ENCODE measurements around the gene ZNF91. TPM values are rescaled to one million over a fixed set of nuclear protein-coding genes. Genes with fewer than 3 reads are reported as not detected.
"Not testable (repeated sequence)": the region's sequence is repeated elsewhere in the genome, so short reads cannot be mapped to it uniquely, and the experiment has no call there.

The ZNF91 gene
- total RNA-seq, 2 experiments from 2014 or later = 34.7 to 39.0 TPM

DNA sequence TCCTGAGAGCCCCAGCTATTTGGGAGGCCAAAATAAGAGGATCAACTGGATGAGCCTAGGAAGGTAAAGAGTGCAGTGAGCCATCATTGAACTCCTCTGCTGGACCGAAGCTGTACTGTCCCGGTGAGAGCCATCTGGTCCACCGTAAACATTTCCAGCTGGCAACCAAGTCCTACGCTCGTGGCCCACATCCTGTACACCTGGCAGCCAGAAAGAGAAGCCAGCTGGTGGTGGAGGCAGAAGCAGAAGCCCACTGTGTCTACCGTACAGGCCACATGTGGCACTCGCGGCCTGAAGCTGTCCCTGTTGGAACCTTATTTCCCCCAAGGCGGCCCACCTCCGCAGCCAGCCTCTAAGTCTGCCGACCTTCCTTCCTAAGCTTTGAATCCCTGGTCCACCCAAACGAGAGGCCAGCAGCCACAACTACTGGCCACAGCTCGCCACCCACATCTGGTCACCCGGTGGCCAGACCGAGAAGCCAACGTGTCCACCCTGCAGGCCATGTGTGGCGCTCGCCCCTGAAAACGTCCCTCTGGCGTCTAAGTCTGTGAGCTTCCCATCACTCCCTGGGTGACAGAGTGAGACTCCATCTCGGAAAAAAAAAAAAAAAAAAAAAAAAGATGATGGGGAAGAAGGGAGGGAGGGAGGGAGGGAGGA, 14.2 kb upstream of the ZNF91 start:
- H3K4me3 Mint-ChIP-seq = no peak overlapping the region
- peaks cover 8% of the 10 kb centered on the region for H3K4me1 Mint-ChIP-seq (ENCODE audit: low read depth)
- DNase-seq = no peak
- H3K27ac Mint-ChIP-seq = no peak overlapping the region
- H3K27me3 Mint-ChIP-seq = peaks cover 3% of the 10 kb centered on the region
- CTCF ChIA-PET = no interaction called here
- POLR2A ChIA-PET = no interaction called here
- H3K9me3 Mint-ChIP-seq = no peaks in the 10 kb centered on the region
- H3K36me3 Mint-ChIP-seq = no peaks in the 10 kb centered on the region
- intact Hi-C loops (cut with micrococcal nuclease) = no loop called here

DNA sequence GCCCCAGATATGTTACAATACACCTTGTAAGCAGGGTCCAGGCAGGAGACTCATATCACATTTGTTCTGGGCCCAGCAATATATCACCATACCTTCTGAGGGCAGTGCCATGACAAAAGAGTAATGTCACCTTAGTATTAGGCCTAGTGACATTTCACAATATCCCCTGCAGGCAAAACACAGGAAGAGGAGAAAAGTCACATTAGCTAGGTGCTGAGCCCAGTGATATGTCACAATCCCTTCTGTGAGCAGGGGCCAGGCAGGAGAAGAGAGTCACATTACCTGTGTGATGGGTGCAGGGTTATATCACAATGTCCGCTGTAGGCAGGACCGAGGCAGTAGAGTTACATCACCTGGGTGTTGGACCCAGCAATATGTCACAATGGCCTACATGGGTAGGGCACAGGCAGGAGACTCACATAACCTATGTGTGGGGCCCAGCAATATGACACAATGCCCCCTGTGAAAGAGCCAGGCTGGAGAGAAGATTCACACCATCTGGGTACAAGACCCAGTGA, 12.4 kb upstream of the ZNF91 start:
- no peak overlapping the region for H3K27ac Mint-ChIP-seq
- H3K27me3 Mint-ChIP-seq = no peaks in the 10 kb centered on the region
- H3K4me1 Mint-ChIP-seq (ENCODE audit: low read depth) = peaks cover 8% of the 10 kb centered on the region
- intact Hi-C loops (cut with micrococcal nuclease) = no loop called here
- no peaks in the 10 kb centered on the region for H3K36me3 Mint-ChIP-seq
- H3K9me3 Mint-ChIP-seq = no peaks in the 10 kb centered on the region
- ChIA-PET POLR2A (no interaction called here), CTCF (no interaction called here)
- DNase-seq = no peak
- no peak overlapping the region for H3K4me3 Mint-ChIP-seq

DNA sequence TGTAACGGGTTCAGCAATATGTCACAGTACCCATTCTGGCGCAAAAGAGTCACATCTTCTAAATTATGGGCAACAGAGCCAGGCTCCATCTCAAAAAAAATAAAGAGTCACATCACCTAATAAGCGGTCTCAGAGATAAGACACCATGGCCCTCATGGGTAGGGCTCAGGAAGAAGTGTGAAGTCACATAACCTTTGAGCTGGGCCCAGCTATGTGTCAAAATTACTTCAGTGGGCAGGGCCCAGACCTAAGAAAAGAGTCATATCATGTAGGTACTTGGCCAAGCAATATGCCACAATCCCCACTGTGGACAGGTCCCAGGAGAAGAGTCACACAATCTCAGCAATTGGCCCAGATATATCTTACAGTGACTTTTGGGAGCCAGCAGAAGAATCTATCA, 11.4 kb upstream of the ZNF91 start:
- Mint-ChIP-seq H3K36me3 (no peaks in the 10 kb centered on the region), H3K27me3 (no peaks in the 10 kb centered on the region), H3K27ac (no peak overlapping the region), H3K9me3 (no peaks in the 10 kb centered on the region), H3K4me3 (no peak overlapping the region), H3K4me1 (ENCODE audit: low read depth) (peaks cover 8% of the 10 kb centered on the region)
- ChIA-PET POLR2A (interaction anchor here (0.6 kb wide), 1 partner anchor 11 kb away, joined by 3 read pairs; no protein-coding TSS in a partner anchor), CTCF (no interaction called here)
- no peak for DNase-seq
- intact Hi-C loops (cut with micrococcal nuclease) = no loop called here

DNA sequence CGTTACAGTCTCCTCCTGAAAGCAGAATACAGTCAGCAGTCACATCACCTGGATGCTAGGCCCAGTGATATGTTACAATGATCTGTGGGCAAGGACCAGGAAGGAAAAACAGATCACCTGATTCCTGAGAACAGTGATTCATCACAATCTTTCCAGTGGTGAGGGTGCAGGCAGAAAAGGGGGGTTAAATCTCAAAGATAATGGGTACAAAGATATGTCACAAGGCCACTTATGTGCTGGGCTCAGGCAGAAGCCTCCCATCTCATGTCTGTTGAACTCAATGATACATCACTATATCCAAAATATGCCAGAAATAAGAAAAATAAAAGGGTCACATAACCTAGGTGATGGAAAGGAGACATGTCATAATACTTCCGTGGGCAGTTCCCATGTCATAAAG, 10.8 kb upstream of the ZNF91 start:
- intact Hi-C loops (cut with micrococcal nuclease) = no loop called here
- H3K4me3 Mint-ChIP-seq = no peak overlapping the region
- no peaks in the 10 kb centered on the region for H3K27me3 Mint-ChIP-seq
- no peak overlapping the region for H3K27ac Mint-ChIP-seq
- no peaks in the 10 kb centered on the region for H3K9me3 Mint-ChIP-seq
- peaks cover 8% of the 10 kb centered on the region for H3K4me1 Mint-ChIP-seq (ENCODE audit: low read depth)
- H3K36me3 Mint-ChIP-seq = no peaks in the 10 kb centered on the region
- CTCF ChIA-PET = no interaction called here
- POLR2A ChIA-PET = no interaction called here
- no peak for DNase-seq

DNA sequence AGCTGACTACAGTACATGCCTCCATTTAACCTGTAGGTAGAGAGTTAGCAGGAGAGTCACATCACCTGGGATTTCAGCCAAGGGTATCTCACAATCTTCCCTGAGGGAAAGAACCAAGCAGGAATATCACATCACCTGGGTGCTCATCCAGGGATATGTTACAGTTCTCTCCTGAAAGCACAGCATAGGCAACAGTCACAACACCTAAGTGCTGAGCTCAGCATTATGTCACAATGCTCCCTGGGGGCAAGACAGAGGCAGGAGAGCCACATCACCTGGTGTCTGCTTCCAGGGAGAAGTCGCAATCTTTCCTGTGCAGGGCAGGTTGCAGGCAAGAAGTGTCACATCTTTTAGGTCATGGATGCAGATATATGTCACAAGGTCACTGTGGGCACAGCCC, 9.4 kb upstream of the ZNF91 start:
- no peak for DNase-seq
- intact Hi-C loops (cut with micrococcal nuclease) = no loop called here
- H3K36me3 Mint-ChIP-seq = no peaks in the 10 kb centered on the region
- ChIA-PET CTCF (no interaction called here), POLR2A (no interaction called here)
- H3K9me3 Mint-ChIP-seq = no peaks in the 10 kb centered on the region
- no peak overlapping the region for H3K4me3 Mint-ChIP-seq
- H3K27me3 Mint-ChIP-seq = no peaks in the 10 kb centered on the region
- H3K4me1 Mint-ChIP-seq (ENCODE audit: low read depth) = peaks cover 8% of the 10 kb centered on the region
- no peak overlapping the region for H3K27ac Mint-ChIP-seq

DNA sequence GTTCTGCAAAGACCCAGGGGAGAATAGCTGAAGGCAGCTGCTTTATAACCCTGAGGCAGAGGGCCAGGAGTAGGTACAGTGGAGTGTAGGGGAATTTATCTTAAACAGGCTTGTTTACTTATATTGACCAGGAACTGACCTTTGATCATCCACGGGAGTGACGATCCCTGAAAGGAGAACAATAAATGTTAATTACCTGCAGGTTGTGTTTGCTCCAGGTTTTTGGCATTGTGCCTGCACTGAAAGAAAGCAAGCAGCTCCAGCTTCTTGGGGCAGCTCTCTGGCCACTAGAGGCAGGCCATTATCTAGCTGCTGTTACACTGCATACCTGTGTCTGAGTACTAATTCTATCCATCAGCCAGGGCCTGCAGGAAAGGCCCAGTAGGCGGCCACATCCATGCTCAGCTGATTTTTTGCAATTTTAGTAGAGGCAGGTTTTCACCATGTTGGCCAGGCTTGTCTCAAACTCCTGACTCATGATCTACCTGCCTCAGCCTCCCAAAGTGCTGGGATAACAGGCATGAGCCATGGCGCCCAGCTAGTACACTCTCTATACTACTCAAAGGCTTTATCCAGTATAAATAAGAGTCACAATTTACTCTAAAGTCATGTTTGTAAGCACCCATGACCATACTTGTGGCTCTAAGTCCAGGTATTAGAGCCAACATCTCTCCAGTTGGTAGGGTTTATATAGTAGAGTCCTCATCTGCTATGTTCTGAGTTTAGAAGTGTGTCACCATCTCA, 8.5 kb upstream of the ZNF91 start:
- ChIA-PET POLR2A (no interaction called here), CTCF (no interaction called here)
- Mint-ChIP-seq H3K36me3 (no peaks in the 10 kb centered on the region), H3K4me1 (ENCODE audit: low read depth) (peaks cover 8% of the 10 kb centered on the region), H3K4me3 (no peak overlapping the region), H3K9me3 (no peaks in the 10 kb centered on the region), H3K27me3 (no peaks in the 10 kb centered on the region), H3K27ac (no peak overlapping the region)
- intact Hi-C loops (cut with micrococcal nuclease) = no loop called here
- no peak for DNase-seq

DNA sequence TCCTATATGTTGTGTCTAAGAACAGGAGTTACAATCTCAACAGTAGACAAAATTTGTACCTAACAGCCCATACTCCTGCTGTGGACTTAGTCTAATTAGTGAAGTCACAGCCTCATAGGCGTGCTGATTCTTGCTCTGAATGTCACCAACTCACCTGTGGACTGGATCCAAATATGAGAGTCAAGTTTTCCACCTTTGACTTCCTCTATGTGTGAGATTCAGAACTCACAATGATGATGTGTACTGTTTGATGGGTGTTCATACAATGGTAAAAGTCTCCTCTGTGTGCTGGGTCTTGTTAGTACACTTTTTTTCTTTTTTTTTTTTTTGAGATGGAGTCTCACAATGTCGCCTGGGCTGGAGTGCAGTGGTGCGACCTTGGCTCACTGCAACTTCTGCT, 7.8 kb upstream of the ZNF91 start:
- Mint-ChIP-seq H3K36me3 (no peaks in the 10 kb centered on the region), H3K4me3 (no peak overlapping the region), H3K27ac (no peak overlapping the region), H3K27me3 (no peaks in the 10 kb centered on the region), H3K9me3 (no peaks in the 10 kb centered on the region), H3K4me1 (ENCODE audit: low read depth) (peaks cover 8% of the 10 kb centered on the region)
- no peak for DNase-seq
- POLR2A ChIA-PET = no interaction called here
- intact Hi-C loops (cut with micrococcal nuclease) = no loop called here
- CTCF ChIA-PET = no interaction called here

DNA sequence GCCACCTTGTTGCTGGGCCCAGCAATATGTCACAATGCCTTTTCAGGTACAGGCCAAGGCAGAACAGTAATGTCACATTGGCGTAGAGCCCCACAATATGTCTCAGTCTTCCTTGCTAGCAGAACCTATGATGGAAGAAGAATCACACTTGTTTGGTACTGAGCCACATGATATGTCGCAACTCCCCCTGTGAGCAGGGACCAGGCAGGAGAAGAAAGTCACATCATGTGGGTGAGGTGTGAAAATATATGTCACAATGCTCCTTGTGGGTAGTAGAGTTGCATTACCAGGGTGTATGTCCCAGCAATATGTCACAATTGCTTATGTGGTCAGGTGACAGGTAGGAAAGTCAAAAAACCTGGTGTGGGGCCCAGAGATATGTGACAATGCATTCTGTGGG, 7.1 kb upstream of the ZNF91 start:
- no peaks in the 10 kb centered on the region for H3K9me3 Mint-ChIP-seq
- H3K4me3 Mint-ChIP-seq = no peak overlapping the region
- no peak overlapping the region for H3K27ac Mint-ChIP-seq
- H3K4me1 Mint-ChIP-seq (ENCODE audit: low read depth) = peaks cover 8% of the 10 kb centered on the region
- intact Hi-C loops (cut with micrococcal nuclease) = no loop called here
- no peak for DNase-seq
- H3K36me3 Mint-ChIP-seq = no peaks in the 10 kb centered on the region
- ChIA-PET POLR2A (no interaction called here), CTCF (no interaction called here)
- H3K27me3 Mint-ChIP-seq = no peaks in the 10 kb centered on the region

DNA sequence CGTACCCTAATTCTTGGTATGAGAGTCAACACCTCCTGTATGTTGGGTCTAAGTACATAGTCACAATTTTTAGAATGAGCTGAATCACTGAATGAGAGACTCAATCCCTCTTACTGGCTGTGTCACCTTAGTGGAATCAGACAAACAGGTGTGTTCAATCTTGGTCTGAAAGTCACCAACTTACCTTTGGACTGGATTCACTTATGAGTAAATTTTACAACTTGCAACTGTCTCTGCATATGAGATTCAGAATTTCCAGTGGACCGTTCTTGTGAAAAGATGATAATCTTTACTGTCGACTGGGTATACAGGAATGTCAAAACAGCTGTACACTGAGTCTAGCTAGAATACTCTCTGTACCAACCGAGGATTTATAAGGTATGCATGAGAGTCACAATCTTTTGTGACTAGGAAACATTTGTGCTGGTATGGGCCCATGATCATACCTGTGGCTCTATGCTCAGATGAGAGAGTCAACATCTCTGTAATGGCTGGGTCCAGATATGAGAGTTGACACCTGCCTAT, 5.9 kb upstream of the ZNF91 start:
- ChIA-PET CTCF (no interaction called here), POLR2A (no interaction called here)
- Mint-ChIP-seq H3K4me1 (ENCODE audit: low read depth) (peaks cover 6% of the 10 kb centered on the region), H3K9me3 (no peaks in the 10 kb centered on the region), H3K36me3 (no peaks in the 10 kb centered on the region), H3K4me3 (no peak overlapping the region), H3K27me3 (no peaks in the 10 kb centered on the region), H3K27ac (no peak overlapping the region)
- intact Hi-C loops (cut with micrococcal nuclease) = no loop called here
- no peak for DNase-seq

DNA sequence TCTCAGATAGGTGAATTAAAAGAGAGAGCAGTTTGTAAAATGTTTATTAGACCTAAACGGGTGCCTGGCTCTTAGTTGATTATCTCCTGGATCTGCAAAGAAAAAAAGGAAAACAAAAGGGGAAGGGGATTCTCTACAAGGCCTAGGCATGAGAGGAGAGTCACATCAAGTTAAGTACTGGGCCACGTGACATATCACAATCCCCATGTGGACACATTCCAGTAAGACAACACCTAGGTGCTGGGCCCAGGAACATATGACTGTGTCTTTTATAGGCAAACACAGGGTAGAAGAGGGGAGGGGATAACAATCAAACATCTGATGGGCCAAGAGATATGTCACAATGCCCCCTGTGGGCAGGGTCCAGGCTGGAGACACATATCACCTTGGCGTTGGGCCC, 4.2 kb upstream of the ZNF91 start:
- no peaks in the 10 kb centered on the region for H3K4me1 Mint-ChIP-seq (ENCODE audit: low read depth)
- intact Hi-C loops (cut with micrococcal nuclease) = loop anchor here (5.0 to 10.0 kb wide), 2 partner anchors 127 to 515 kb away; partner anchors contain the start of gene ZNF726
- POLR2A ChIA-PET = no interaction called here
- H3K9me3 Mint-ChIP-seq = no peaks in the 10 kb centered on the region
- H3K27ac Mint-ChIP-seq = no peak overlapping the region
- CTCF ChIA-PET = no interaction called here
- no peaks in the 10 kb centered on the region for H3K27me3 Mint-ChIP-seq
- peaks cover 2% of the 10 kb centered on the region for H3K36me3 Mint-ChIP-seq
- no peak overlapping the region for H3K4me3 Mint-ChIP-seq
- no peak for DNase-seq

DNA sequence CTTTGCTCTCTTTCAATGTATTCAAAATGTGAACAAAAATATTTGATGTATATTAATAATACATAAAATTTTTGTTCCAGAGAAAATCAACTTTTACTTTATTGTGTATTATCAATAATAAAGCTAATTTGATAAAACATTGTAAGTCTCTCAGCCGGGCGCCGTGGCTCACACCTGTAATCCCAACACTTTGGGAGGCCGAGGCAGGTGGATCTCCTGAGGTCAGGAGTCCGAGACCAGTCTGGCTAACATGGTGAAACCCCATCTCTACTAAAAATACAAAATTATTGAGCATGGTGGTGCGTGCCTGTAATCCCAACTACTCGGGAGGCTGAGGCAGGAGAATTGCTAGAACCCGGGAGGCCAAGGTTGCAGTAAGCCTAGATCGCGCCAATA, 449 bp upstream of the ZNF91 start:
- H3K9me3 Mint-ChIP-seq, H3K27me3 Mint-ChIP-seq, DNase-seq, H3K4me3 Mint-ChIP-seq: not testable (repeated sequence)
- Mint-ChIP-seq H3K36me3 (peaks cover 26% of the 10 kb centered on the region), H3K4me1 (ENCODE audit: low read depth) (peaks cover 29% of the 10 kb centered on the region), H3K27ac (peak overlapping the region; percentile 38)
- ChIA-PET POLR2A (interaction anchor here (0.7 to 3.2 kb wide), 9 partner anchors 11 to 692 kb away, joined by 3 to 18 read pairs (median 6); partner anchors contain the start of genes ZNF675, ZNF681, ZNF724 and ZNF726), CTCF (interaction anchor here (1.1 to 1.9 kb wide), 3 partner anchors 10 to 112 kb away, joined by 4 to 5 read pairs (median 5); no protein-coding TSS in a partner anchor)
- intact Hi-C loops (cut with micrococcal nuclease) = loop anchor here (1.0 to 10.0 kb wide), 7 partner anchors 17 to 638 kb away; partner anchors contain the start of genes ZNF675, ZNF681, ZNF724 and ZNF726

DNA sequence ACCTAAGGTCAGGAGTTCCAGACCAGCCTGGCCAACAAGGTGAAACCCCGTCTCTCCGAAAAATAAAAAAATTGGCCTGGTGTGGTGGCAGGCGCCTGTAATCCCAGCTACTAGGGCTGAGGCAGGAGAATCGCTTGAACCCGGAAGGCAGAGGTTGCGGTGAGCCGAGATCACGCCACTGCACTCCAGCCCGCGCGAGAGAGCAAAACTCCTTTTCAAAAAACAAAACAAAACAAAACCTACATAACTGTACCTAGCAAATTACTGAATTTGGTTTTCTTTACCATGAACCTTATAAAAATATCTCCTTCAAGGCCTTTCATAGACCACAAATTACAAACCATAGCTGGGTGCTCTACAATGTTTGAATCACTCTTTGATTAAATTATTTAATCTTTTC, 760 bp downstream of the ZNF91 start:
- H3K27ac Mint-ChIP-seq = peak overlapping the region; percentile 97
- no peaks in the 10 kb centered on the region for H3K27me3 Mint-ChIP-seq
- peak; percentile 74 for DNase-seq
- peaks cover 34% of the 10 kb centered on the region for H3K36me3 Mint-ChIP-seq
- intact Hi-C loops (cut with micrococcal nuclease) = loop anchor here (2.0 to 10.0 kb wide), 4 partner anchors 16 to 520 kb away; partner anchors contain the start of genes ZNF681, ZNF724 and ZNF726
- ChIA-PET POLR2A (interaction anchor here (1.5 to 3.2 kb wide), 5 partner anchors 121 to 639 kb away, joined by 5 to 18 read pairs (median 10); partner anchors contain the start of genes ZNF675, ZNF724 and ZNF726), CTCF (interaction anchor here (1.9 kb wide), 1 partner anchor 47 kb away, joined by 5 read pairs; no protein-coding TSS in a partner anchor)
- peaks cover 4% of the 10 kb centered on the region for H3K9me3 Mint-ChIP-seq
- peaks cover 36% of the 10 kb centered on the region for H3K4me1 Mint-ChIP-seq (ENCODE audit: low read depth)
- peak overlapping the region; percentile 96 for H3K4me3 Mint-ChIP-seq
